Right lobe of liver (tissue), 4 donors: Measurements from ENCODE around the gene DYNC1I1.

Experiments used
- CTCF ChIP-seq, 4 donors: fragments of 200-600 bp in 3 of 4; fragments of 450-650 bp in 1 of 4; IDR thresholded peaks; one replicate each; pipeline versions ENCODE4 v1.5.1 to v1.8.0; 2016 to 2022; ENCODE audit warnings: antibody characterized with exemption in 4 of 4, mild to moderate bottlenecking in 2 of 4
- POLR2A ChIP-seq: fragments of 450-650 bp; IDR thresholded peaks from one replicate; pipeline ENCODE4 v1.6.1; 2017; ENCODE audit warnings: antibody characterized with exemption, mild to moderate bottlenecking
- donor health status: DM: no; HTN: no; CAD: no.
- donor health status: DM: no; HTN: no; CAD: no.
- donor health status: DM: no; HTN: yes; CAD: no.

- TF ChIP-seq CTCF (IDR thresholded peaks at IDR 0.05), result no peak
- no peak for TF ChIP-seq POLR2A
Observed at GRCh38 chr7:96045919-96046318, 273.6 kb downstream of the DYNC1I1 start.
